CD4-positive, alpha-beta T cell (primary cell): Measurements from ENCODE around the gene CDH13. TPM values are rescaled to one million over a fixed set of nuclear protein-coding genes. Genes with fewer than 3 reads are reported as not detected.

Experiments
- ATAC-seq: fragments of 200-7000 bp; cut with Tn5 transposase; one replicate; pipeline ENCODE4 v1.10.0; 2022; ENCODE audit warnings: mild to moderate bottlenecking; ENCODE audit not compliant: poor library complexity
- CTCF ChIA-PET: fragments of 350-600 bp; sonication (Branson Sonifier 250); formaldehyde crosslinking; loops from one replicate; lab custom pipeline; 2021; ENCODE audit warnings: antibody characterized with exemption, inconsistent platforms; lab: Charles Lee
- POLR2A ChIA-PET: fragments of 350-600 bp; sonication (Branson Sonifier 250); formaldehyde crosslinking; loops from one replicate; lab custom pipeline; 2021; ENCODE audit warnings: antibody characterized with exemption, inconsistent platforms; lab: Charles Lee
- DNase-seq, 14 experiments: peaks; one replicate each; pipeline ENCODE4 v3.0.0-alpha.2; 2013 to 2020; ENCODE audit warnings: mixed read lengths in 2 of 14
- H3K27ac ChIP-seq, 2 donors: one replicate each; pipeline versions ENCODE4 v1.5.1 to v1.7.0; 2013; ENCODE audit warnings: low read length in 2 of 2, low read depth in 1 of 2, mild to moderate bottlenecking in 1 of 2
- H3K27me3 ChIP-seq, 2 experiments: 1 replicate in 1 of 2; 2 replicates in 1 of 2; pipeline versions ENCODE4 v1.6.1 to v1.7.0; 2013; ENCODE audit warnings: low read length in 2 of 2, control low read depth in 1 of 2, mild to moderate bottlenecking in 1 of 2, moderate library complexity in 1 of 2; ENCODE audit not compliant: insufficient read depth in 2 of 2, control insufficient read depth in 1 of 2
- H3K36me3 ChIP-seq: one replicate; pipeline ENCODE4 v1.6.1; 2013; ENCODE audit warnings: low read length, control low read depth; ENCODE audit not compliant: insufficient read depth
- H3K4me1 ChIP-seq: one replicate; pipeline ENCODE4 v1.6.1; 2013; ENCODE audit warnings: low read length, control low read depth; ENCODE audit not compliant: insufficient read depth
- H3K4me3 ChIP-seq: one replicate; pipeline ENCODE4 v1.5.1; 2013; ENCODE audit warnings: mild to moderate bottlenecking, low read length, moderate library complexity
- H3K9me3 ChIP-seq, 2 experiments: 1 replicate in 1 of 2; 2 replicates in 1 of 2; pipeline versions ENCODE4 v1.6.1 to v1.7.0; 2013; ENCODE audit warnings: low read length in 2 of 2, mild to moderate bottlenecking in 2 of 2, control low read depth in 1 of 2, moderate library complexity in 1 of 2; ENCODE audit not compliant: control insufficient read depth in 1 of 2, insufficient read depth in 1 of 2
- H3K27ac Mint-ChIP-seq: one replicate; pipeline ENCODE4 v1.8.0; 2020; ENCODE audit warnings: mixed read lengths
- H3K27me3 Mint-ChIP-seq: one replicate; pipeline ENCODE4 v1.8.0; 2021; ENCODE audit warnings: mixed read lengths
- H3K36me3 Mint-ChIP-seq: one replicate; pipeline ENCODE4 v1.8.0; 2021; ENCODE audit warnings: low read depth, mixed read lengths
- H3K4me1 Mint-ChIP-seq: one replicate; pipeline ENCODE4 v1.8.0; 2021; ENCODE audit warnings: low read depth, mixed read lengths
- H3K4me3 Mint-ChIP-seq: one replicate; pipeline ENCODE4 v1.8.0; 2020; ENCODE audit warnings: mild to moderate bottlenecking, mixed read lengths
- H3K9me3 Mint-ChIP-seq: one replicate; pipeline ENCODE4 v1.8.0; 2020; ENCODE audit warnings: mixed read lengths
- intact Hi-C, 2 experiments: fragments of 100-400 bp; cut with DNase I in 1 of 2; cut with micrococcal nuclease in 1 of 2; formaldehyde crosslinking; loops; one replicate each; pipeline versions ENCODE4 v1.15.1 to v1.9.0; 2023 to 2025; cut with DNase I, micrococcal nuclease
- total RNA-seq, 174 experiments: library from RNA in 2 of 174; stranded (reverse) in 2 of 174; gene quantifications; one replicate each; pipeline ENCODE4 v1.2.3 and lab custom pipeline; 2021 to 2026
- TF ChIP-seq, protein P1 (sequence below): fragments of 200-600 bp; IDR thresholded peaks from one replicate; pipeline ENCODE4 v1.8.0; 2022; ENCODE audit warnings: antibody characterized with exemption, mild to moderate bottlenecking

CDH13 gene
- total RNA-seq, 2 experiments from 2014 or later: not detected

DNA sequence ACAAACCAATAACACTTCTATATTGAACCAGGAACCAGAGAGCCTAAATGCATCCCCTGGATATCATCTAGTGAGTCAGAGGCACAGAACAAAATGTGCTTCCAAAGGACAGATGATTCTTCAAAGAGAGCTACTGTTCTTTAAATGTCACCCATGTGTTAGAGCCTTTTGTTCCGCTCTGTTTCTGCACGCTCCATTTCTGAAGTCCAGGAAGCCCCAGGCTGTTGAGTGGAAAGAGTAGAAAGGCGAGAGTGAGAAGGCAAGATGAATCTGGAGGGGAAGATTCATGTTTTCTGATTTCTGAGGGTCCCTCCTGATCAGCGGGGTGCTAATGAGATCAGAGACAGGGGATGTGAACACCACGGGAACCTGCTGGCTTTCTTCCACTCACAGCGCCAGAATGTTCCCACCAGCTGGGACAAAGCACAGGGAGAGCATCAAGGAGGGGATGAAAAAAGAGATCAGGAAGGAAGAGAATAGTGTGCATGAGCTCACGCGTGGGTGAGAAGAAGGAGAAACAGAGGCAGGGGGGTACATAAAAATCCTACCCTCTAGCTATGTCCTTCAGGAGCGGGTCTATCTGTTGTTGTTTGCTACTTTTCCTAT, 621.1 kb downstream of the CDH13 start:
- H3K27ac Mint-ChIP-seq: no peak overlapping the region
- no peak for DNase-seq
- H3K4me3 Mint-ChIP-seq: no peak overlapping the region
- Histone ChIP-seq H3K36me3 (no peaks in the 10 kb centered on the region), H3K9me3 (peaks cover 0 to 3% of the 10 kb centered on the region in 2 experiments), H3K27me3 (no peaks in the 10 kb centered on the region), H3K4me3 (no peak overlapping the region), H3K4me1 (no peaks in the 10 kb centered on the region), H3K27ac (no peak overlapping the region)
- H3K27me3 Mint-ChIP-seq: peaks cover 8% of the 10 kb centered on the region
- intact Hi-C loops: no loop called here
- no peak for ATAC-seq
- CTCF ChIA-PET: no interaction called here
- POLR2A ChIA-PET: no interaction called here
- TF ChIP-seq, protein P1, sequence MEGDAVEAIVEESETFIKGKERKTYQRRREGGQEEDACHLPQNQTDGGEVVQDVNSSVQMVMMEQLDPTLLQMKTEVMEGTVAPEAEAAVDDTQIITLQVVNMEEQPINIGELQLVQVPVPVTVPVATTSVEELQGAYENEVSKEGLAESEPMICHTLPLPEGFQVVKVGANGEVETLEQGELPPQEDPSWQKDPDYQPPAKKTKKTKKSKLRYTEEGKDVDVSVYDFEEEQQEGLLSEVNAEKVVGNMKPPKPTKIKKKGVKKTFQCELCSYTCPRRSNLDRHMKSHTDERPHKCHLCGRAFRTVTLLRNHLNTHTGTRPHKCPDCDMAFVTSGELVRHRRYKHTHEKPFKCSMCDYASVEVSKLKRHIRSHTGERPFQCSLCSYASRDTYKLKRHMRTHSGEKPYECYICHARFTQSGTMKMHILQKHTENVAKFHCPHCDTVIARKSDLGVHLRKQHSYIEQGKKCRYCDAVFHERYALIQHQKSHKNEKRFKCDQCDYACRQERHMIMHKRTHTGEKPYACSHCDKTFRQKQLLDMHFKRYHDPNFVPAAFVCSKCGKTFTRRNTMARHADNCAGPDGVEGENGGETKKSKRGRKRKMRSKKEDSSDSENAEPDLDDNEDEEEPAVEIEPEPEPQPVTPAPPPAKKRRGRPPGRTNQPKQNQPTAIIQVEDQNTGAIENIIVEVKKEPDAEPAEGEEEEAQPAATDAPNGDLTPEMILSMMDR: no peak
- H3K36me3 Mint-ChIP-seq: no peaks in the 10 kb centered on the region
- H3K9me3 Mint-ChIP-seq: no peaks in the 10 kb centered on the region
- H3K4me1 Mint-ChIP-seq: no peaks in the 10 kb centered on the region

DNA sequence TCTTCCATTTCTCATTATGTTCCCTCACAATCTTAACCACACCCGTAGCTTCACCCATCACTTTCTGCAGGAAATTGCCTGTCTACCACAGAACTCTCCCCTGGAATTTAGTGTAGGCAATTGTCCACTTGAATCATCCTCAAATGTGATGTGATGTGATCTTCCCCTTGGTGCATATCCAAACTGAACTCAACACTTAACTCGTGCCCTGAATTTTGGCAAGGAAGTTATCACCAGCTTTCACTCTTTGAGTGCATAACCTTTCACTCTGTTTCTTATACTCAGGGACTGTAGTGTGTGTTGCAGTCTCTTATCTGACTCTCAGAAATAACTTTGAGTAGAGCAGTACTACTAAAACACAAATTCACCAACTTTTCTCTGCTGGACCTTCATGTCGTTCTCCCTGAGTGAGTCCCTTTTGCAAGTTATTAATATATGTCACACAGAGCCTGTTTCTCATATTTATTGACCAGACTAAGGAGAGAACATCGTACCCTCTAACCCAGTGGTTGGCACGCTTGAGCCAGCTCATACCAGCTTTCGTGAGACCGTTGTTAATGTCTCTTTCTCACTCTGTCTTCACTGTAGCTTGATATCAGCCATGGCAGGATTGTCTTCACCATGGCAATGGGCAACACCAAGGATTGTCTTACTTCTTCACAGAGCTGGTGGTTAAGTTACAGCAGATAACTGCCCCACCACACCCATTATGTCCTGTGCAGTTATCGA, 622.1 kb downstream of the CDH13 start:
- Mint-ChIP-seq H3K27ac (no peak overlapping the region), H3K4me3 (no peak overlapping the region), H3K27me3 (peaks cover 8% of the 10 kb centered on the region), H3K36me3 (no peaks in the 10 kb centered on the region), H3K4me1 (no peaks in the 10 kb centered on the region), H3K9me3 (no peaks in the 10 kb centered on the region)
- TF ChIP-seq, protein P1: no peak
- H3K4me1 ChIP-seq: no peaks in the 10 kb centered on the region
- no peak overlapping the region for H3K4me3 ChIP-seq
- DNase-seq: no peak
- ChIA-PET POLR2A (no interaction called here), CTCF (no interaction called here)
- no peaks in the 10 kb centered on the region for H3K27me3 ChIP-seq
- no peak for ATAC-seq
- H3K27ac ChIP-seq: no peak overlapping the region
- intact Hi-C loops: no loop called here
- no peaks in the 10 kb centered on the region for H3K9me3 ChIP-seq
- H3K36me3 ChIP-seq: no peaks in the 10 kb centered on the region

DNA sequence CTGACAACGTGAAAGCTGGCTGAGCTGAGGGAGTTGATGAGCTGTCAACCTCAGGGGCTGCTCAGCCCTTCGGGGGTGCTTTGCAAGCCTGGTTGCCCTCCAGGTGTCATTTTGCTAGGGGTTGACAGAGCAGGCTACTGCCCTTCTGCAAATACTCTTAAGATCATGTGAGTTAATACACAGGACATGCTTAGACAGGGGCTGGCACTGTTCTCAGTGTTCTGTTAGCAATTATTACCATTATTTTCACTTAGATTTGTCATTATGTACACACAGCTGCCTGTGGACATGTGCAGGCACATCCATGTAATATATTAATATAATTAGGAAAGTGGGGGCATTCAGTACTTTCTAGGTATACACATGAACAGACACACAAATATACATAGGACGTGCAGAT, 626.8 kb downstream of the CDH13 start:
- no peak for ATAC-seq
- no peaks in the 10 kb centered on the region for H3K9me3 ChIP-seq
- TF ChIP-seq, protein P1: no peak
- ChIA-PET CTCF (no interaction called here), POLR2A (no interaction called here)
- intact Hi-C loops: no loop called here
- H3K27ac Mint-ChIP-seq: no peak overlapping the region
- H3K27me3 Mint-ChIP-seq: no peaks in the 10 kb centered on the region
- H3K36me3 ChIP-seq: no peaks in the 10 kb centered on the region
- no peak overlapping the region for H3K4me3 ChIP-seq
- no peaks in the 10 kb centered on the region for H3K4me1 ChIP-seq
- no peaks in the 10 kb centered on the region for H3K4me1 Mint-ChIP-seq
- H3K9me3 Mint-ChIP-seq: no peaks in the 10 kb centered on the region
- H3K27me3 ChIP-seq: no peaks in the 10 kb centered on the region
- H3K4me3 Mint-ChIP-seq: no peak overlapping the region
- no peak overlapping the region for H3K27ac ChIP-seq
- no peaks in the 10 kb centered on the region for H3K36me3 Mint-ChIP-seq
- DNase-seq: no peak
